Body of pancreas (tissue), 4 donors: ENCODE measurements around the gene BRD4.

Source experiments
- POLR2A ChIP-seq, 3 donors: fragments of 450-650 bp; IDR thresholded peaks; one replicate each; pipeline ENCODE4 v1.6.1; 2016; ENCODE audit warnings: antibody characterized with exemption in 3 of 3, mild to moderate bottlenecking in 2 of 3
- TF ChIP-seq, protein P1 (sequence below), 7 experiments: fragments of 450-650 bp in 4 of 7; fragments of 200-600 bp in 3 of 7; sonication (generic) in 3 of 7; IDR thresholded peaks; one replicate each; pipeline ENCODE4 v1.5.1; 2016 to 2019; ENCODE audit warnings: antibody characterized with exemption in 7 of 7

DNA sequence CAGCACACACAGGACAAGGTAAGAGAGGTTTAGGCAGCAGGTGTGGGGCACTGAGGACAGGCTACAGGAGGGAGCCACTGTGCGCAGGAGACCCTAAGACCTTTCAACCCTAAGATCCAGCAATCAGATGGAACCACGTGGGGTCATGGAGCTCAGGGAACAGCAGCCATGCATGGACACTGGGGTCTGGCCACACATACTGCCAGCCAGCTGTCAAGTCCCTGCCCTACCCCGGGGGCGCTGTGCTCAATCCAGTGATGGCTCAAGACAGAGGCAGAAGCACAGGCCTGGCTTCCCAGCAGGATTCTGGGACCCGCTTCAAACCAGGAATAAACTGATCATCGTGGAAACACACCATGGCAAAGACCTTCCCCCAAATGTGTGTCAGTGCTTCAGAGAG, 74.6 kb downstream of the BRD4 start:
- TF ChIP-seq POLR2A (IDR thresholded peaks at IDR 0.05): no peak
- TF ChIP-seq, protein P1, sequence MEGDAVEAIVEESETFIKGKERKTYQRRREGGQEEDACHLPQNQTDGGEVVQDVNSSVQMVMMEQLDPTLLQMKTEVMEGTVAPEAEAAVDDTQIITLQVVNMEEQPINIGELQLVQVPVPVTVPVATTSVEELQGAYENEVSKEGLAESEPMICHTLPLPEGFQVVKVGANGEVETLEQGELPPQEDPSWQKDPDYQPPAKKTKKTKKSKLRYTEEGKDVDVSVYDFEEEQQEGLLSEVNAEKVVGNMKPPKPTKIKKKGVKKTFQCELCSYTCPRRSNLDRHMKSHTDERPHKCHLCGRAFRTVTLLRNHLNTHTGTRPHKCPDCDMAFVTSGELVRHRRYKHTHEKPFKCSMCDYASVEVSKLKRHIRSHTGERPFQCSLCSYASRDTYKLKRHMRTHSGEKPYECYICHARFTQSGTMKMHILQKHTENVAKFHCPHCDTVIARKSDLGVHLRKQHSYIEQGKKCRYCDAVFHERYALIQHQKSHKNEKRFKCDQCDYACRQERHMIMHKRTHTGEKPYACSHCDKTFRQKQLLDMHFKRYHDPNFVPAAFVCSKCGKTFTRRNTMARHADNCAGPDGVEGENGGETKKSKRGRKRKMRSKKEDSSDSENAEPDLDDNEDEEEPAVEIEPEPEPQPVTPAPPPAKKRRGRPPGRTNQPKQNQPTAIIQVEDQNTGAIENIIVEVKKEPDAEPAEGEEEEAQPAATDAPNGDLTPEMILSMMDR (IDR thresholded peaks at IDR 0.05): no peak
